ENCODE results near the gene TDRD7.
A peak's percentile ranks its signal among the peaks of the same experiment; 100 is the strongest.
"Not testable (repeated sequence)": the region's sequence is repeated elsewhere in the genome, so short reads cannot be mapped to it uniquely, and the experiment has no call there.

Gene TDRD7

DNA sequence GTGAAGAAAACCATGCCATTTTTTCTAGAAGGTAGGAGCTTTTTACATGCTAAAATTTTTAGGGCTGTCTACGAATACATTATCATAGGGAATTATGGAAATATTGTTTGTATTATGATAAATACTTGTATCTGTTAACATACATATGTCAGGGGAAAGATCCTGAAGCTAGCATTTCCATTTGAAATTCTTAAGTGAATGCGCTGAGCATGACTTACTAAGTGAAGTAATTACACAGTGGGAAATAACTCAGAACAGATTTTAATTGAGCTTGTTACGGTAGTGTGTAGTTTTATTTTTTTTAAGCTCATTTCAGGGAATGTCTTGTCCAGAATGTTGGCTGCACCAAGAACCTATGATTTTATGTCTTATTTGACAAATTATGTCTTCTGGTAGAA lies 19.1 kb downstream of the TDRD7 start:
- no peak for DNase-seq

DNA sequence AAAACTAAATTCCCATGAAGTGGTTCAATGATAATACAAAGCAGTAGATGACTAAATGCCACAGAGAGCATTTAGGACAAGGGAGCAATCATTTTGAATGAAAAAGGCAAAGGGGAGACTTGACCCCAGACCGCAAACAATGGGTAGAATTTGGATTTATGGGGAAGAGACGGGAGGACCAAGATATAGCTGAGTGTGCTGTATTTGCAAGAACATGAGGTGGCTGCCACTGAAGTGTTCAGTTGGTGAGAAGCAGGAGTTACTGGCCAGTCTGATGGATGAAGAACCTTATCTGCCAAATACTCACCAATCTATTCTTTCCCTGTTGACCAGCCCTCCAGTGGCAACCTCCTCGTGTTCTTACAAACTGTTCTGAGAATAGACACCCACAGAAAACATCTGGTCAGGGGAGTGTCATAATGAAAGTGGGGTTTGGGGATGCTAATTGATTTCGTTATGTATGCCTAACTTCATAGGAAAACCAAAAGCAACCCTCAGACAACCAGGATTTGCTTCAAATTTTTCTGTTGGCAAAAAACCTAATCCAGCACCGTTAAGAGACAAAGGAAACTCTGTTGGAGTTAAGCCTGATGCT lies 19.8 kb downstream of the TDRD7 start:
- no peak for DNase-seq

GRCh38 chr9:97437051-97437600 lies 25.2 kb downstream of the TDRD7 start:
- no peak for DNase-seq

GRCh38 chr9:97438257-97438656 lies 26.4 kb downstream of the TDRD7 start:
- DNase-seq: no peak

- DNase-seq: no peak
These were observed 26.8 kb downstream of the TDRD7 start for GRCh38 chr9:97438666-97439065.

DNA sequence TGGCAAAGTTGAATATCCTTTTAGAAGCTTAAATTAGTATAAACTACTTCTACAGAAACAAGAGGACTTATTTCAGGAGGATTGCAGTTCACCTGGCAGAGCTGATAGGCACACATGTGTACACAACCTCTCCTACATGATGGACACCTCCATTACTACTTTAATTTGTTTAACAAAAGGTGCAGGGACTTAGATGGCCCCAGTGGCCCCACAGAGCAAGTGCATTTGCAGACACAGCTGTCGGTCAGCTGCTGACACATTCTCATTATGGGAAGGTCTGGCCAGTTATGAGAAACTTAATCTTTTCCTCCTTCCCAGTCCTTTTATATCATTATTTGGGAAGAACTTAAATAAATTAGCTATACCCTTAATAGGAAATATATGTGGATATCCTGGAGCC lies 28.3 kb downstream of the TDRD7 start:
- DNase-seq: no peak

- DNase-seq: no peak
These were observed 29.8 kb downstream of the TDRD7 start for GRCh38 chr9:97441729-97442128.

GRCh38 chr9:97445119-97445701 lies 33.3 kb downstream of the TDRD7 start:
- no peak for DNase-seq

GRCh38 chr9:97447001-97447400 lies 35.1 kb downstream of the TDRD7 start:
- DNase-seq: no peak

DNA sequence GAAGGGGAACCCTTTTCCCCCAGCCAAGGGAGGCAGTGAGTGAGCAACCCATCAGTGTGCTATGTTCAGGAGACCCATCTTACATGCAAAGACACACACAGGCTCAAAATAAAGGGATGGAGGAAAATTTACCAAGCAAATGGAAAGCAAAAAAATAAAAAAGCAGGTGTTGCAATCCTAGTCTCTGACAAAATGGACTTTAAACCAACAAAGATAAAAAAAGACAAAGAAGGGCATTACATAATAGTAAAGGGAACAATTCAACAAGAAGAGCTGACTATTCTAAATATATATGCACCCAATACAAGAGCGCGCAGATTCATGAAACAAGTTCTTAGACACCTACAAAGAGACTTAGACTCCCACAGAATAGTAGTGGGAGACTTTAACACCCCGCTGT lies 41.7 kb downstream of the TDRD7 start:
- DNase-seq: not testable (repeated sequence)

DNA sequence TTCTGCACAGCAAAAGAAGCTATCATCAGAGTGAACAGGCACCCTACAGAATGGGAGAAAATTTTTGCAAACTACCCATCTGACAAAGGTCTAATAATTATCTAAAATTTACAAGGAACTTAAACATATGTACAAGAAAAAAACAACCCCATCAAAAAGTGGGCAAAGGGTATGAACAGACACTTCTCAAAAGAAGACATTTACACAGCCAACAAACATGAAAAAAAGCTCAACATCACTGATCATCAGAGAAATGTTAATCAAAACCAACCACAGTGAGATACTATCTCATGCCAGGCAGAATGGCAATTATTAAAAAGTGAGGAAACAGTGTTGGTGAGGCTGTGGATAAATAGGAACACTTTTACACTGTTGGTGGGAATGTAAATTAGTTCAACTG lies 44.9 kb downstream of the TDRD7 start:
- DNase-seq: not testable (repeated sequence)

DNA sequence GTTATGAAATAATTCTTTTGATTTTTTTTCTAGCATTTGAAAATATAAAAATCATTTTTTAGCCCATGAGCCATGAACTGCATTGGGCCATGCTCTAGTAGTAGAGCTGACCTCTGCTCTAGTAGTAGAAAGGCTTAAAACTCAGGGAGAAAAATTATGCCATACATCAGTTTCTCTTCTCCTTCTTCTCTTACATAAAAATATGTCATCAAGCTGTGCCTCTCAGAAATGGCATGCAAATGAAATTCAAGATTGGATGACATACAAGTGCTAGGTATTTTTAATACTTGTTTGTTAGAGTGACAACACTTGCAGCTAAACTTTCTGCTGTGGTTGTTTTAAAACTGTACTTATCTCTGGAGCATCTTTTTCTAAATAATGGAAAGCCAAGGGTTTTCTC lies 47.4 kb downstream of the TDRD7 start:
- no peak for DNase-seq

GRCh38 chr9:97462159-97462558 lies 50.3 kb downstream of the TDRD7 start:
- no peak for DNase-seq

DNA sequence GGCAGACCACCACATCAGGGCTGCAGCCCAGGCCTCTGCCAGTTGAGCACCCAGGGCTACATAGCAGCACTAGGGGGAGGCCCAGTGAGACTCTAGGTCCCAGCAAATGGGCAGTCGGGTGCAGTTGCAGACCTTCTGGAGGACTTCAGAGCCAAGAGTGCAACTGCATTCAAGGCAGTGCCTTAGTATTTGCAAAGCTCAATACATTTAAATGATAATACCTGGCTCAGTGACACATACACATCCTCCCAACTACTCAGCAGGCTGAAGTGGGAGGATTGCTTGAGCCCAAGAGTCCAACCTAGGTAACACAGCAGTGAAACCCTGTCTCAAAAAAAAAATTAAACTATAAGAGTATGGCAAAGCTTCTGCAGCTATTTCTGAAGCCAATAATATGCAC lies 51.0 kb downstream of the TDRD7 start:
- DNase-seq: no peak

GRCh38 chr9:97468658-97469448 lies 57.0 kb downstream of the TDRD7 start:
- peak; percentile 8 for DNase-seq

DNA sequence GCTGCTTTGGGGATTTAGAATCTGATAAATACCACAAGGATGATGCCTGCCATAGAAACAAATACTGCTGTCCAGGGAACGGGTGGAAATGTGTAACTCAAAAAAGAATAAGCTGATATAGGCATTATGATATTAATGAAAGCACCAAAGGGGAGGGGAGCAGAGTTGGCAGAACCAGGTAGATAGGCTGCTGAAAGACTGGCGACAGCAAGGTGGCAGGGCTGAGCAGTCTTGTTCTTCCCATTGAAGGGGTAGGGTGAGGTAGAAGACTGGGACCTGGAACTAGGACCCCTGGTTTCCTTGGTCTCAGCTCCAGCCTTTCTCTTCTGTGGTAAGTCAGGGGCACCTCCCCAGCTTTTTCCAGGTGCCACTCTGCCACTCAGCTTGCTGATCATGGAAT lies 58.2 kb downstream of the TDRD7 start:
- DNase-seq: no peak

DNA sequence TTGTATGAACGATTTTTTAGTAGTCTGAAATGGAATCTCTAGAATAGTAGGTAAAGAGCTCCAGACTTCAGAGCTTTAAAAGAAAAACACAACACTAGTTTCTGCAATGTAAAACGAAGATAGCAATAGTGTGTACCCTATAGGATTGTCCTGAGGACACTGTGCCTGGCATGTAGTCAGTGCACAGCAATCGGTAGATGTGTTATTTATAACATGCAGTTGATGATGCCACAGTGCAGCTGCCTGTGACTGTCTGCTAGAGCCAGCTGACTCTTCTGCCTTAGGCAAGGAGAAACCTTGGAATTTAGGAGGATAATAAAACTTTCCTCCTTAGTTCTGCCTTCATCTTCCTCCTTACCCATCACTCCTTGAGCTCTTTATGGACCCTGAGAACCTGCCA lies 61.8 kb downstream of the TDRD7 start:
- DNase-seq: no peak

GRCh38 chr9:97474372-97474925 lies 62.6 kb downstream of the TDRD7 start:
- no peak for DNase-seq

- DNase-seq: no peak
These were observed 63.2 kb downstream of the TDRD7 start for GRCh38 chr9:97475059-97475458.

- DNase-seq: no peak
These were observed 66.5 kb downstream of the TDRD7 start for GRCh38 chr9:97478301-97478981.

- no peak for DNase-seq
These were observed 67.7 kb downstream of the TDRD7 start for GRCh38 chr9:97479496-97480159.

GRCh38 chr9:97480174-97480573 lies 68.3 kb downstream of the TDRD7 start:
- no peak for DNase-seq

DNA sequence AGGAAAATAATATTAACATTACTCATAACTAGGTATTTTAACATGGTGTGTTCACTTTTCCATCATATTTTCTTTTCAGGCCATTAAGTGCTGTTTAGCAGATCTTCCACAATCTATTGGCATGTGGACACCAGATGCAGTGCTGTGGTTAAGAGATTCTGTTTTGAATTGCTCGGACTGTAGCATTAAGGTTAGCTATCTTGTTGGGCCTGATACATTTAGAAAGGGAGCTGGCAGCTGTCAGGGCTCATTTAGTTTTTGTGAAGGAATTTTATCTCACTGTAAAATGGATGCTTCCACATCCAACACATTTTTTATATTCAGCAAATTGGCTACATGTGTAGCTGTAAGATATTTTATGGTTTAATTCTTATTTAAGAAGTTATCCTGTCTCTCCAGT lies 68.9 kb downstream of the TDRD7 start:
- no peak for DNase-seq
